Glutamatergic neuron (in vitro differentiated cells): Measurements from ENCODE around the gene INF2. TPM values are rescaled to one million over a fixed set of nuclear protein-coding genes. Genes with fewer than 3 reads are reported as not detected.
A peak's percentile ranks its signal among the peaks of the same experiment; 100 is the strongest.

ENCODE experiments used
- DNase-seq: peaks from one replicate; pipeline ENCODE4 v3.0.0; 2022
- H3K27ac Mint-ChIP-seq: one replicate; pipeline ENCODE4 v1.8.0; 2020; ENCODE audit warnings: mild to moderate bottlenecking, mixed read lengths, inconsistent platforms; ENCODE audit not compliant: unreplicated experiment
- H3K27me3 Mint-ChIP-seq: one replicate; pipeline ENCODE4 v1.8.0; 2020; ENCODE audit warnings: mild to moderate bottlenecking, moderate library complexity, mixed read lengths, inconsistent platforms; ENCODE audit not compliant: unreplicated experiment
- H3K36me3 Mint-ChIP-seq: one replicate; pipeline ENCODE4 v1.8.0; 2020; ENCODE audit warnings: mild to moderate bottlenecking, mixed read lengths, inconsistent platforms; ENCODE audit not compliant: unreplicated experiment
- H3K4me1 Mint-ChIP-seq: one replicate; pipeline ENCODE4 v1.8.0; 2020; ENCODE audit warnings: mild to moderate bottlenecking, low read depth, mixed read lengths, inconsistent platforms; ENCODE audit not compliant: unreplicated experiment
- H3K4me3 Mint-ChIP-seq: one replicate; pipeline ENCODE4 v1.8.0; 2020; ENCODE audit warnings: mild to moderate bottlenecking, mixed read lengths, inconsistent platforms; ENCODE audit not compliant: unreplicated experiment
- H3K9me3 Mint-ChIP-seq: one replicate; pipeline ENCODE4 v1.8.0; 2020; ENCODE audit warnings: mild to moderate bottlenecking, moderate library complexity, mixed read lengths, inconsistent platforms; ENCODE audit not compliant: unreplicated experiment
- CTCF ChIP-seq: fragments of 200-600 bp; sonication (generic); IDR thresholded peaks from one replicate; pipeline ENCODE4 v1.5.0; 2021; ENCODE audit not compliant: partially characterized antibody, unreplicated experiment
- total RNA-seq: library from RNA; stranded (reverse); fragmentation: NEBNext Ultra II Directional; extraction: Animal tissue kit (Norgen Biotek cat#: 25700); gene quantifications from one replicate; pipeline ENCODE4 v1.2.1, GENCODE V29; 2021; ENCODE audit not compliant: unreplicated experiment

INF2 gene
- total RNA-seq, 1 donor from 2014 or later, result 11.8 TPM

GRCh38 chr14:104731320-104732294 is 42.2 kb downstream of the INF2 start:
- Mint-ChIP-seq H3K27ac (no peak overlapping the region), H3K4me1 (no peaks in the 10 kb centered on the region), H3K27me3 (peaks cover 7% of the 10 kb centered on the region), H3K36me3 (no peaks in the 10 kb centered on the region), H3K4me3 (no peak overlapping the region), H3K9me3 (peaks cover 9% of the 10 kb centered on the region)
- peak; percentile 39 for TF ChIP-seq CTCF
- DNase-seq, result no peak

- Mint-ChIP-seq H3K4me1 (no peaks in the 10 kb centered on the region), H3K36me3 (no peaks in the 10 kb centered on the region), H3K9me3 (peaks cover 9% of the 10 kb centered on the region), H3K27ac (no peak overlapping the region), H3K4me3 (no peak overlapping the region), H3K27me3 (peaks cover 3% of the 10 kb centered on the region)
- no peak for TF ChIP-seq CTCF
- DNase-seq, result no peak
These were observed 43.0 kb downstream of the INF2 start for GRCh38 chr14:104732355-104732804.

- H3K4me3 Mint-ChIP-seq, result no peak overlapping the region
- H3K4me1 Mint-ChIP-seq, result no peaks in the 10 kb centered on the region
- H3K27me3 Mint-ChIP-seq, result peaks cover 1% of the 10 kb centered on the region
- H3K36me3 Mint-ChIP-seq, result no peaks in the 10 kb centered on the region
- TF ChIP-seq CTCF, result no peak
- H3K9me3 Mint-ChIP-seq, result peaks cover 7% of the 10 kb centered on the region
- no peak for DNase-seq
- no peak overlapping the region for H3K27ac Mint-ChIP-seq
These were observed 43.7 kb downstream of the INF2 start for GRCh38 chr14:104732931-104733681.

GRCh38 chr14:104734051-104734587 is 44.7 kb downstream of the INF2 start:
- H3K4me3 Mint-ChIP-seq, result no peak overlapping the region
- peaks cover 1% of the 10 kb centered on the region for H3K27me3 Mint-ChIP-seq
- no peak for TF ChIP-seq CTCF
- no peaks in the 10 kb centered on the region for H3K36me3 Mint-ChIP-seq
- no peak overlapping the region for H3K27ac Mint-ChIP-seq
- H3K4me1 Mint-ChIP-seq, result no peaks in the 10 kb centered on the region
- no peak for DNase-seq
- peaks cover 7% of the 10 kb centered on the region for H3K9me3 Mint-ChIP-seq
